Caki2 (cell line): ENCODE data around the gene KIAA1217. TPM values are rescaled to one million over a fixed set of nuclear protein-coding genes. Genes with fewer than 3 reads are reported as not detected.

Experiments used
- DNase-seq: peaks from one replicate; pipeline ENCODE4 v3.0.0-alpha.2; 2015; ENCODE audit warnings: low read depth
- in situ Hi-C: cut with HindIII; loops from 2 replicates; pipeline ENCODE4 v1.10.0; 2016; ENCODE audit warnings: low sequenced_read_pairs, low pct_unique_long_range_greater_than_20kb, mixed read lengths
- total RNA-seq: library from RNA; depleted of rRNA; stranded (reverse); fragments of >200 nt; shearing (Covaris generic); gene quantifications from 2 replicates; pipeline ENCODE4 v1.2.3, GENCODE V29; 2014; ENCODE audit warnings: low replicate concordance

KIAA1217 gene
- total RNA-seq, 1 experiment from 2014 or later: 0.95 TPM

DNA sequence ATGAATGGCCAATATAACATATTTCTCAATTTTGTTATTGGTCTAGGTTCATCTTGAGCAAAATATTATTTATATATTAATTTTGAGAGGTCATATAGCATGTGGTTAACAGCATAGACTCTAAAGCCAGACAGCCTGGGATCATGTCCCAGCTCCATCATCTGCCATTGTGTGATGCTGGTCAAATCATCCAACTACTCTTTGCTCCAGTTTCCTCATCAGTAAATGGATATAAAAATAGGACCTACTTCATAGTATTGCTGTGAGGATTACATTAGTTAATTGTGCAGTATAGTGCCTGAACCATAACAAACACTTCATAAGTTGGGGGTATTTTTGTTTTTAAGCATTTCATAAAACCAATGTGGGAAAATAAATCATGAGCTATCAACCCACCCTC is 199.0 kb downstream of the KIAA1217 start:
- DNase-seq: no peak
- in situ Hi-C loops: no loop called here

DNA sequence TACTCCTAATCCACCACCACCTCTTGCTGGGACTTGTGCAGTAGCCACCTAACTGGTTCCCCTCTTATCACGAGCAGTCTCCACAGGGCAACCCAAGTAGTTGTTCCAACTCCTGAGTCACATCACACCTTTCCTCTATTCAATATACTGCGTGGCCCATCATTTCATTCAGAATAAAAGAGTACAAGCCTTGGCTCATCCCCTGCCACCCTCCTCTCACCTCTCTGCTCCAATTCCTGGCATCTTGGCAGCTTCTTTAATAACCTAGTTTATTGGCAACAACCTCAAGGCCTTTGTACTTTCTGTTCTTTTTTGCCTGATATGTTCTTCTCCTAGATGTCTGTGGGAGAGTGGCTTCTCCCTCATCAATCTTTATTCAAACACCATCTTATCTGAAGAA is 199.4 kb downstream of the KIAA1217 start:
- DNase-seq: no peak
- in situ Hi-C loops: no loop called here

DNA sequence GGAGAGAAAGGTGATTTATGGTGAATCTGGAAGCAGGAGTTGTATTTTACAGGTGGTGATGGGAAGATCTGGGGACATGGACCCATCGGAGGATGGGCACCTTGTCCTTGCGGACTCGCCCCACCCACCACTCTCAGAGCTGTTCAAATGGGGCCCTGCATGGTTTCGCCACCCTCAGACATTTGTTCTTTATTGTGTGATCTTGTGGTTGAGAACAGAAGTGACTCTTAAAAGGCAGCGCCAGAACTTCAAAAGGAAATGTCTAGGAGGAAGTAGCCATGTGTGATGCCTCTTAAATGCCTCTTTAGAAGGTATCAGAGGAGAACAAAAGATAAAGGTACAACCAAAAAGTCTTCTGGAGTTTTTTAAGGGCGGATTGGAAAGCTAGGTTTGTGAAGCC is 205.7 kb downstream of the KIAA1217 start:
- in situ Hi-C loops: no loop called here
- no peak for DNase-seq

DNA sequence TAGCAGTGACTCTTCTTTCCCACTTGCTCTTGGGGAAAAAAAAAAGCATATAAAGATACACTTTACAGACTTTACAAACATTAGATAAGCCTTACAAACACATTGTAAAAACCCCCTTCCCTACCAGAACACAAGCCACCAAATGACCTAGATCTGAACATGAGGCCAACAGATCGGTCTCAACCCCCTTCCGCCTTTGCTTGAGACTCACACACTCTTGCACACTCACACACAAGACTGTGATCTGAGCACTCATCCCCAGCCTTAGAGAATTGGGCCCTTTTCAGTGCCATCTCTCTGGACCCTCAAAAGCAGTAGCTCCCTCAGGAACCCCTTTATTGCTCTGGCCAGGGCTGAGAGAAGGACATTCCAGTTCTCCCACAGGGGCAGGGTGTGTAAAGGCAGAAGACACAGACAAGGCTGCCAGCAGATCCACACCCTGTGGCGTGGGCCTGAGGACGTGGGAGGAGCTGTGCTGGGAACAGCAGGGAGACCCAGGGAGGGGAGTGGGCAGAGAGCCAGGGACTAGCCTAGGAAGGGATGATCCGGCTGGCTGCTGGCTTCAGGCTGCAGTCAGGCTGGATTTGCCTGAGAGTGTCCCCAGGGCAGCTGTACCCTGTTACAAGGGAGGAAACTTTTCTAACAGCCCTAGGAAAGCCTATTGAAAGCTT is 206.7 kb downstream of the KIAA1217 start:
- in situ Hi-C loops: no loop called here

DNA sequence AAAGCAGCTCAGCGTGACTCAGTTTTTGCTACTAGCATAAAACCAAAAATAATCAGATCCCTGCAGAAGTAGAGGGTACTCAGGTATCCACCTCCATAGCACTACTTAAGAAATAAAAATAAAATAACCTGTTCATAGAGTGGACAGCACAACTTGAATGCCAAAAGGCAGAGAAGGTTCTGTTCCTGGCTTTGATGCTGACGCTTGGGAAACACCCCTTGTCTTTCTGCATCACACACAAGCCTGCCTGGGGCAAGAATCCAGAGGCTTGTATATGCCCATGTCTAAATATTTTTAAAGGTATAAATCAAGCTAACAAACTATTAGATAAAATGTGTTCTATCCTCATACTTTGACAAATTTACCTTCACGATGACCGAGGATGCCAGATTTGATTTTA is 207.3 kb downstream of the KIAA1217 start:
- in situ Hi-C loops: no loop called here
- no peak for DNase-seq

More for the DNA sequence above, 206.7 kb downstream of the KIAA1217 start:
- DNase-seq: no peak

DNA sequence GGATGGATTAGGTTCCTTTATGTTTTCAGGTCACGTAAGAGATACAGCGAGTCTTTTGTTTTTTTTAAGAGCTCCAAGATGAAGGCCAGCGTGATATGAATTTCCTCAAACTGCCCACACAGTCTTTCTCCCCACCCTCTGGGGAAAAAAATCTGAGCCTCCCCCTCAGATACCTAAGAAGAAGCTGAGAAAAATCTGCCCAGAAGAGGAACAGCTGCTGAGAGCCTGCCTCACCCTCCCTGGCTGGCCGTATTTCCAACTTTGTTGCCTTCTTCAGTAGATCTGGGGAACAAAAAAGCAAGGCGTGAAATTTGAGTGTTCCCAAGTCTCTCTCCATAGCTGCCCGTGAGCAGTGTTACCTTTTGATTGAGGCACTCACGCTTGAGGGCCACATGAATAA is 208.1 kb downstream of the KIAA1217 start:
- DNase-seq: no peak
- in situ Hi-C loops: no loop called here

DNA sequence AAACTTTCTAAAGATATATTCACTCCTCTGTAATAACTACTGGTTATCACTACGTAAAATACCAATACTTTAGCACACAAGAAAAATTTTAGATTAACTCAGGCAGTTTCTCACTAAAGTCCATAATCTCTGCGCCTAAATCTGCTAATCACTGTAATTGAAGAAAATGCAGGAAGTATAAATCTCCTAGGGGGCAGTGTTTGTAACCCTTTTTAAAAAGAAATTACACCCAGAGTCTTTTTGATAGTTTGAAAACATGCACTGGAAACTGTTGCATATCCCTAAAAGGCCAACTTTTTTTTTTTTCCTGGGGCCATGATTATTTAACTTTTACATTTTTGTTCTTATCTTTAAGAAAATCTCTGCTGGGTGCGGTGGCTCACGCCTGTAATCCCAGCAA is 209.6 kb downstream of the KIAA1217 start:
- DNase-seq: no peak
- in situ Hi-C loops: no loop called here

DNA sequence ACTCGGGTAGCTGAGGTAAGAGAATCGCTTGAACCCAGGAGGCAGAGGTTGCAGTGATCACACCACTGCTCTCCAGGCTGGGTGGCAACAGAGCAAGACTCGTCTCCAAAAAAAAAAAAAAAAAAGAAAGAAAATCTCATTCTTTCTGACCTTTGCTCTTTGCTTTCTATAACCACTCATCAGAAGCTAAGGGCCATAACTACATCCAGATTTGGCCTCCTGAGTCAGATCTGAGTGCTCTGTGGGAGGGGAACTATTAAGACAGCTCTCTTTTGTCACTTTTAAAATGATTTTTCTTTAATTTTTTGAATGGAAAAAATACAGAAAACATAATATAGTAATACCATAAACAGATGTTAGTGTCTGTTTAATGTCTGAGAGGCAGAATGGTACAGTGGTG is 210.1 kb downstream of the KIAA1217 start:
- no peak for DNase-seq
- in situ Hi-C loops: no loop called here

DNA sequence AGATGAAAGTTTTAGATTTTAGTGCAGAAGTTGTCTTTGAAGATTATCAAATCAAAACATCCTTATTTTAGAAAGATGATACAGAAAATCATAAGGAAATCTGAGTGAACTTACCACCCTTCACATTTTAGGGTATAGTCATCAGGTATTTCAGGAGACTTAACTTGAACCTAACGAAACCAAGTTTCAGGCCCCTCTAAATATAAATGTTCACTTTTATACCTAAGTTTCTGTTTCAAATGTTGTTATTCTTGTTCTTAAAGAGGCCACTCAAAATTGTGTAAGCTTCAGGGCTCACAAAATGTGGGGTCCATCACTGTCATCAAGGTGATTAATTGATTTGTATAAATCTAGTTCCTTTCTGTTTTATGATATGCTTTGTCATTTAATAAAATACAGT is 216.2 kb downstream of the KIAA1217 start:
- no peak for DNase-seq
- in situ Hi-C loops: no loop called here

DNA sequence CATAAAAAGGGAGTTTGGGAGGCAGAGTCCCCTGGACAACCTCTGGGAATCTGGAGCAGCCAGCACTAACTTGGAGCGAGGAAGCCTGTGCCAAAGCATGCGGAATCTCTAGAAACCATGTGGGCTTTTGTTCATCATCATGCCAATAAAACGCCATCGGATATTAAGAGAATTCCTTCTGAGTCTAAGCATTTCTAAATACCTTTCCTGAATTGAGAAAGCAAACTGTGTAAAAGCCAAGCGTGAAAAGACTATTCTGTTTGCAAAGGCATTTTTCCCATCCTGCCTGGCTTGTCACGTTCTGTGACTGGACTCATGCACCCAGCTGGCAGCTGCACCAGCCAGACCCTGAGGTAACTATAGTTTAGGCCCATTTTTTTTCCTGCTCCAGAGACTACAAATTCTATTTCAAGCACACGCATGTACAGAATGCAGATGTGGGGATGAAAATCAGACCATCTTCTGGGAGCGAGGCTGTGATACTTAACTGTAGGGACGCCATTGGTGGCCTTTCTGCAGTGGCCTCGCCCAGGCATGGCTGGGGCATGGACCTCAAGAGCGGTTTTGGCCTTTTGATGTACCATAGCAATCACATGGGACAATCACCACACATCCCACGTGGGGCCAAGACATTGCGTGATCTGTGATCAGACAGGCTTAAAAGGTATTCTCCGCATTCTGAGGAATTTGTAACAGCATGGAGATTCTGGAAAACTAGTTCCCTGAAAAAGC is 218.9 kb downstream of the KIAA1217 start:
- in situ Hi-C loops: no loop called here
- no peak for DNase-seq

DNA sequence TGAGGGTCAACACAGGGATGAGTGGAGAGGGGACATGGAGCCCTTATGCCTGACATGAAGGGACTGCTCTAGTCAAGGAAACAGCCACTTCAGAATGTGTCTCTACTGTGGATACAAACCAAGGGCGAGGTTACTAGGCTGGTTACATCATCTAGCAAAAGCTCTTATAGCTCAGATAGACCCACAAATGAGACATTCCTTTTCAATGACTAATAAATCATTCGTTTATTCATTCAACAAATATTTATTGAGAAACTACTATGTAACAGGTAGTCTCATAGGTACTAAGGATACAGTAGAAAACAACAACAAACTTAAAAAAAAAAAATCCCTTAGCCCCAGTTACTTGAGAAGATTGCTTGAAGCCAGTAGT is 219.5 kb downstream of the KIAA1217 start:
- peak; percentile 27 for DNase-seq
- in situ Hi-C loops: no loop called here

DNA sequence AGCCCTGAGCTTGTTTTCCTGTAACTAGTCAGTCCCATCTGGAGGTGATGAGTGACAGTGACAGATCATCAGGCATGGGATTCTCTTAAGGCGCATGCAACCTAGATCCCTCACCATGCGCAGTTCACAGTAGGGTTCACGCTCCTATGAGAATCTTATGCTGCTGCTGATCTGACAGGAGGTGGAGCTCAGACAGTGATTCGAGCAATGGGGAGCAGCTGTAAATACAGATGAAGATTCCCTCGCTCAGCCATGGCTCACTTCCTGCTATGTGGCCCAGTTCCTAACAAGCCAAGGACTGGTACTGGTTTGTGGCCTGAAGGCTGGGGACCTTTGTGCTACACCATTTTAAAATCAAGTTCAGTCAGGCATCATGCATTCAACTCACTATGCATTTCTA is 221.7 kb downstream of the KIAA1217 start:
- in situ Hi-C loops: no loop called here
- DNase-seq: no peak

DNA sequence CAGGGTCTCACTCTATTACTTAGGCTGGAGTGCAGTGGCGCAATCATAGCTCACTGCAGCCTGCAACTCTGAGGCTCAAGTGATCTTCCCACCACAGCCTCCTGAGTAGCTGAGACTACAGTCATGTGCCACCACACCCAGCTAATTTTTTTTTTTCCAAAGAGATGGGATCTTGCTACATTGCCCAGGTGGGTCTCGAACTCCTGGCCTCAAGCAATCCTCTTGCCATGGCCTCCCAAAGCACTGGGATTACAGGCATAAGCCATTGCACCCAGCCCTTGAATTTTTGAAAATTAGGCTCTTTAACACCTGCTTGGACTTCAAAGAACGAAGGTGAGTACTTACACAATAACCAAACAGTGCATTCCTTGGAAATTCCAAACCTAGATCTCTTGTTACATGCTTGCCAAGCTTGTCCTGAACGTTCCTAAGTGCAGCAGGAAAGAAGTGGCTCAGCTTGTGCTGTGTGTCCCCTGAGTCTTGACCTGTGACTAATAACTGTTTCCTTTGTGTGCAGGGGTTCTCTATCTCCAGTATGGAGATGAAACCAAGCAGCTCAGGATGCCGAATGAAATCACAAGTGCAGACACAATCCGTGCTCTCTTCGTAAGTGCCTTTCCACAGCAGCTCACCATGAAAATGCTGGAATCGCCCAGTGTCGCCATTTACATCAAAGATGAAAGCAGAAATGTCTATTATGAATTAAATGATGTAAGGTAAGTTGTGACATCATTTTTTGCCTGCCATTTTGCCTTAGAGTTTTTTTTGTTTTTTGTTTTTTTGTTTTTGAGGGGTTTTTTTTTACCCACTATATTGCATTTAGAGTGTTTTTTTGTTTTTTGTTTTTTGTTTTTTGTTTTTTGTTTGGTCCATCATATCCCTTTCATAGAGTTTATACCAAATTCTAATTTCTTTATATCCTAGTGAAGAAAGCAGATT is 223.8 kb downstream of the KIAA1217 start:
- in situ Hi-C loops: no loop called here
- no peak for DNase-seq

DNA sequence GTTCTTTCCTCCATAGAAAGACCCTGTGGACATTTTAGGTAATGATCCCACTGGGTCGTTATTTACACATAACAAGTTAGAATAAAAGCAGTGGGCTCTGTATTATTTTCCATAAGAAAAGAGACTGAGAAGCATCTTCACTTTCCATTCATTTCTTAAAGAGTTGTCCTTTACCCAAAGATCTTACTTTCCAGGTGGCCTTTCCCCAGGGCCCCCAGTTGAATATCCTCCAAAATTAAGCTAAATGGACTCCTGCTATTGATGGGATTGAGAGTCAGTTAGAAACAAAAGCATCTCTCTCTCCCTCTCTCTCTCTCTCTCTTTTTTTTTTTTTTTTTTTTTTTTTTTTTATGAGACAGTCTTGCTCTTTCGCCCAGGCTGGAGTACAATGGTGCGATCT is 224.8 kb downstream of the KIAA1217 start:
- in situ Hi-C loops: no loop called here

DNA sequence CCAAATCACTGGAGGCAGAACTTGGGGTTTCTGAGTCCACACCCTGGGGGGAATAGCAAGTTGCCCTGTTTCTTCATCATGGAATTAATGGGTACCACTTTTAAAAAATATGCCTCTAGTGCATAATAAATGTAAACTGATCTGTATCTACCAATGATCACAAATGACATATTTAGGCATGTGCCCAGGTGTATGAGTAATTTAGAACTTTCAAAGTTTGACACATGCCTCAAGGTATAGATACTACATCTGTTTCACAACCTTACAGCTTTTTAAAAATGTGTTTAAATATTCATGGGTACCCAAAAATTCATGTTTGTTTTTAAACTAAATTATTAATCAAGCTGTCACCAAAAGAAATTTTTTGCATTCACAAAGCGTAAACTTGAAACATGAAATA is 226.0 kb downstream of the KIAA1217 start:
- no peak for DNase-seq
- in situ Hi-C loops: no loop called here

More for the DNA sequence above, 224.8 kb downstream of the KIAA1217 start:
- no peak for DNase-seq

DNA sequence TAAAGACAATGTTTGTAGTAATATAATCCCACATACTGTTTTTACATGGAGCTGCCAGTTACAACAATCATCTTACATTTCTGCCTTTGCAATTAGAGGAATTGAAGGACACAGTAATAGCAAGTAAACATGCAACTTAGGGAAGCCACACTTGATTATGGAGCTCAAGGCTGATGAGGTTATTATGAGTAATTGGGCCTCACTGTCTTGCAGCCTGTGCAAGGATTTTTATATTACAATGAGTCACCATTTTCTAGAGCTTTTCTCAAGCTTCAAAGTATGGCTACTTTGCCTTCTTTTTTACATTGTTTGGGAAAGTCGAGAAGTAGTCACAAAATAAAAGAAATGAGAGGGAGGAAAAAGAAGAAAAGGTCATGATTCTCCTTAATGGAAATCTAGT is 226.4 kb downstream of the KIAA1217 start:
- DNase-seq: no peak
- in situ Hi-C loops: no loop called here

DNA sequence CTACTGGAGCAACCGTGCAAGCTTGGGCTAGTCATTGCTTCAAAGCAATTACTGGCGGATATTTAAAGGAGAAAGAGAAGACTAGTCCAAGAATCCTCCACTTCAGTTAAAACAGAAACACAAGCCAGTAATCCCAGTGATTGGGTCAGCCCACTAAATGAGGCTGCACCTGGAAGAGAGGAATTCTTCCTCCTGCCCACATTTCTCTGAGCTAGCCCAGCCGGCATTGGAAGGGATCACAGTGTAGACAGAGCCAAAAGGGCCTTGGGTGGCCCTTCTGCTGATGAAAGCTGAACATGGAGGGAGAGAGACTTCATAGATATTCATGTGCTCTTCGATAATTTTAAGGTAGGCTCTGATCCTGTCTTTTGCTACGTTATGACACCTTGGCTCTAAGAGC is 228.4 kb downstream of the KIAA1217 start:
- in situ Hi-C loops: no loop called here
- DNase-seq: no peak

DNA sequence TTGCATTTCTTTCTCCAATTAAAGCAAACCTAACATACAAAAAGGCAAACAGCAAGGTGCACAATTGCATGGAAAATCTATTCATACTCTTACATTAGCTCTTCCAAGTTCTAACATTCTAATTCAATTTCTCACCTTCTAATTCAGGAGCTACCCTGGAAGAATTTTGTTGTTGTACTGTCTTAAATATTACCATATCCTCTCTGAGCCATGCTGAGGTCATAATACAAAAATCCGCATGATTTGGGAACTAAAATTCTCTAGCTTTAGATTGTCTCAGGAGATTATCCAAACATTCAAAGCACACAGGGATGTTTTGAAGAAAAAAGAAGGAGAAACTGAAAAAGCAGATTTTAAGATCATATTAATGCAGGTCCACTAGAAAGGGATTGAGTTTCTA is 229.9 kb downstream of the KIAA1217 start:
- in situ Hi-C loops: no loop called here
- DNase-seq: no peak

DNA sequence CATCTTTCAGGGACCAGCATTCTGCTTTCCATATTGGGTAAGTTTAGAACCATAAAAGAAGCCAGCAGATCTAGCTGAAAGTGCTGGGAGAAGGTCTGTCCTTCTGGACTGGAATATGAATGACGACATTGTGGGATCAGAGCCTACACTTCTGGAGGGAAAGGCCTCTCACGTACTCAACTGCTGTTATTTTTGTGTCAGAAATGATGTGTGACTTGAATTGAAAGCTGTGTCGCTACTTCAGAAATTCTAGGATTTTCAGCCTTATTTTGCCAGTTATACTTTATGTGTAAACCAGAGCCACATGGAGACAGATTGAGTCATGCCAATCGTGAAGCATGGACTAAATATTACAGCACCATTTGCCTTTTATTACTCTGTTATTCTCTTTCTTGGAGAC is 231.0 kb downstream of the KIAA1217 start:
- DNase-seq: no peak
- in situ Hi-C loops: no loop called here
